ENCODE measurements around the gene ZSWIM4. TPM values are rescaled to one million over a fixed set of nuclear protein-coding genes. Genes with fewer than 3 reads are reported as not detected.

ZSWIM4 gene
- total and polyA plus RNA-seq, 2 of the 13 experiments (the other 11 are each of a cell fraction or from before 2014, with no cell fraction given), result 0.33 to 0.86 TPM

GRCh38 chr19:13756210-13756609 lies 39.0 kb upstream of the ZSWIM4 start:
- Histone ChIP-seq H4K20me1 (ENCODE audit: insufficient read depth, low read length) (no peaks in the 10 kb centered on the region), H3K4me2 (ENCODE audit: low read depth, low read length) (no peak overlapping the region), H2AFZ (ENCODE audit: low read length) (no peak overlapping the region), H3K36me3 (replicated peaks in 1 of 2; ENCODE audit: control insufficient read depth in 1 of 2, insufficient read depth in 2 of 2, low read length in 2 of 2) (peaks cover 25 to 45% of the 10 kb centered on the region in 2 experiments), H3K27ac (ENCODE audit: extremely low read length, insufficient read depth, low read length) (no peak overlapping the region), H3K4me1 (ENCODE audit: insufficient read depth, low read length) (no peaks in the 10 kb centered on the region), H3K4me3 (replicated peaks in 1 of 3; ENCODE audit: insufficient read depth in 1 of 3, low read depth in 2 of 3, low read length in 3 of 3) (no peak overlapping the region), H3K27me3 (ENCODE audit: control insufficient read depth in 1 of 2, insufficient read depth in 2 of 2, low read length in 2 of 2) (no peaks in the 10 kb centered on the region), H3K9me3 (ENCODE audit: low read length) (no peaks in the 10 kb centered on the region), H3K79me2 (ENCODE audit: insufficient read depth, low read length) (no peaks in the 10 kb centered on the region), H3K9ac (ENCODE audit: insufficient read depth, low read depth, low read length) (no peak overlapping the region)
- ATAC-seq, result no peak
- intact Hi-C loops (cut with micrococcal nuclease; ENCODE audit: unreplicated experiment) (no loop called here), in situ Hi-C loops (cut with HindIII; ENCODE audit: extremely low pct_ligation_motif_present, low pct_unique_long_range_greater_than_20kb) (loop anchor here (25.0 kb wide), 1 partner anchor 306 kb away; the partner anchor contains the start of genes MISP3 and PALM3)
- BruUV-seq (replicated peaks), result no TSS peak
- POLR2A ChIA-PET, result interaction anchor here (0.6 kb wide), 1 partner anchor 9 kb away, joined by 3 read pairs; a partner anchor contains a TSS
- FAIRE-seq, result no peak
- no peak for TF ChIP-seq DNMT1 (CRISPR knock-in tag; IDR thresholded peaks at IDR 0.05)
- TF ChIP-seq BRF2 (CRISPR knock-in tag; IDR thresholded peaks at IDR 0.05), result no peak
- no peak for TF ChIP-seq PAX8 (CRISPR knock-in tag; IDR thresholded peaks at IDR 0.05; ENCODE audit: borderline replicate concordance)
- no peak for TF ChIP-seq ZNF274 (CRISPR knock-in tag; IDR thresholded peaks at IDR 0.05)
- TF ChIP-seq SNRNP70 (IDR thresholded peaks at IDR 0.05; ENCODE audit: low read depth, low read length), result no peak
- TF ChIP-seq ZNF460 (CRISPR knock-in tag; IDR thresholded peaks at IDR 0.05; ENCODE audit: borderline replicate concordance), result no peak
- no peak for DNase-seq (ENCODE audit: low spot score)
- CTCF ChIA-PET (ENCODE audit: low intra/inter-chr PET ratio, low total read pairs), result no interaction called here
- 96% methylated on average over 9 of the region's 9 CpGs for WGBS (ENCODE audit: low lambda C conversion rate)
